ENCODE data around the gene GPR50.

GPR50 gene

DNA sequence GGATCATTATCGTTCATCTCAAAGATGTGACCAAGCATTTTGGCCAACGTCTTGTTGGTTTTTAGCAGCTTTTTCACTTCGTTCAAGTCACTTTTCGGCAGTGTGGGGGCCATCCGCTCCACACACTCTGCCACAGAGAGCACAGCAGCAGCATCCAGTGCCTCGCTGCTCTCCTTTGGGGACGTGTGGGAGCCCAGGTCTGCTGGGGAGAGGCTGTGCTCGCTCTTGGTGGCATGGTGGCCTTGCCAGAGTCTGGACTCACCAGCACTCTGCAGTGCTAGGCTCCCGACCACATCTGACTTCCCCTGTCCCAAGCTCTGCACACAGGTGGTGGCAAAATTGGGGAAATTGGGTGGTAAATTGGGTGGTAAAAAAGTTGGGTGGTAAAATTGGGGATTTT, 50.6 kb downstream of the GPR50 start:
- H3K4me1 ChIP-seq (ENCODE audit: control insufficient read depth in 1 of 2, insufficient read depth in 1 of 2, low read depth in 1 of 2, low read length in 1 of 2), result no peaks in the 10 kb centered on the region
- H3K27ac ChIP-seq, result no peak overlapping the region
- no peaks in the 10 kb centered on the region for H3K36me3 ChIP-seq
- no peak overlapping the region for H3K4me3 ChIP-seq (ENCODE audit: low read depth in 1 of 2, low read length in 1 of 2)
- no peak for TF ChIP-seq CTCF (IDR thresholded peaks at IDR 0.05)
- H3K27me3 ChIP-seq, result peaks cover 27% of the 10 kb centered on the region
- no peaks in the 10 kb centered on the region for H3K9me3 ChIP-seq

- H3K27ac ChIP-seq, result no peak overlapping the region
- no peak overlapping the region for H3K4me3 ChIP-seq (ENCODE audit: low read depth in 1 of 2, low read length in 1 of 2)
- H3K27me3 ChIP-seq, result peaks cover 27% of the 10 kb centered on the region
- no peaks in the 10 kb centered on the region for H3K4me1 ChIP-seq (ENCODE audit: control insufficient read depth in 1 of 2, insufficient read depth in 1 of 2, low read depth in 1 of 2, low read length in 1 of 2)
- H3K9me3 ChIP-seq, result no peaks in the 10 kb centered on the region
- no peak for TF ChIP-seq CTCF (IDR thresholded peaks at IDR 0.05)
- no peaks in the 10 kb centered on the region for H3K36me3 ChIP-seq
Measured at GRCh38 chrX:151227627-151228026, 51.2 kb downstream of the GPR50 start.

- Histone ChIP-seq H3K27me3 (peaks cover 27% of the 10 kb centered on the region), H3K4me3 (ENCODE audit: low read depth in 1 of 2, low read length in 1 of 2) (no peak overlapping the region), H3K9me3 (no peaks in the 10 kb centered on the region), H3K36me3 (no peaks in the 10 kb centered on the region), H3K27ac (no peak overlapping the region), H3K4me1 (ENCODE audit: control insufficient read depth in 1 of 2, insufficient read depth in 1 of 2, low read depth in 1 of 2, low read length in 1 of 2) (no peaks in the 10 kb centered on the region)
- TF ChIP-seq CTCF (IDR thresholded peaks at IDR 0.05), result no peak
Measured at GRCh38 chrX:151228935-151229334, 52.6 kb downstream of the GPR50 start.
